BLaER1 (cell line): Measurements from ENCODE around the gene EFL1.
"Not testable (repeated sequence)": the region's sequence is repeated elsewhere in the genome, so short reads cannot be mapped to it uniquely, and the experiment has no call there.

Experiments
- H3K27ac ChIP-seq: shearing (Covaris generic); formaldehyde crosslinking; 2 replicates; pipeline ENCODE4 v1.8.1; 2022
- H3K27me3 ChIP-seq: shearing (Covaris generic); formaldehyde crosslinking; 2 replicates; pipeline ENCODE4 v1.8.1; 2022
- H3K36me3 ChIP-seq: shearing (Covaris generic); formaldehyde crosslinking; 2 replicates; pipeline ENCODE4 v1.8.1; 2022
- H3K4me1 ChIP-seq: shearing (Covaris generic); formaldehyde crosslinking; 2 replicates; pipeline ENCODE4 v1.8.1; 2022
- H3K4me2 ChIP-seq: shearing (Covaris generic); formaldehyde crosslinking; 2 replicates; pipeline ENCODE4 v1.8.1; 2022
- H3K4me3 ChIP-seq: shearing (Covaris generic); formaldehyde crosslinking; 2 replicates; pipeline ENCODE4 v1.8.1; 2022
- H3K9ac ChIP-seq: shearing (Covaris generic); formaldehyde crosslinking; 2 replicates; pipeline ENCODE4 v1.8.1; 2022
- H3K9me3 ChIP-seq: shearing (Covaris generic); formaldehyde crosslinking; 2 replicates; pipeline ENCODE4 v1.8.1; 2022
- H4K20me1 ChIP-seq: shearing (Covaris generic); formaldehyde crosslinking; 2 replicates; pipeline ENCODE4 v1.8.1; 2022
- Cebpa-rat ChIP-seq: shearing (Covaris generic); IDR thresholded peaks from 2 replicates; pipeline ENCODE4 v1.8.1; 2022

The EFL1 gene

DNA sequence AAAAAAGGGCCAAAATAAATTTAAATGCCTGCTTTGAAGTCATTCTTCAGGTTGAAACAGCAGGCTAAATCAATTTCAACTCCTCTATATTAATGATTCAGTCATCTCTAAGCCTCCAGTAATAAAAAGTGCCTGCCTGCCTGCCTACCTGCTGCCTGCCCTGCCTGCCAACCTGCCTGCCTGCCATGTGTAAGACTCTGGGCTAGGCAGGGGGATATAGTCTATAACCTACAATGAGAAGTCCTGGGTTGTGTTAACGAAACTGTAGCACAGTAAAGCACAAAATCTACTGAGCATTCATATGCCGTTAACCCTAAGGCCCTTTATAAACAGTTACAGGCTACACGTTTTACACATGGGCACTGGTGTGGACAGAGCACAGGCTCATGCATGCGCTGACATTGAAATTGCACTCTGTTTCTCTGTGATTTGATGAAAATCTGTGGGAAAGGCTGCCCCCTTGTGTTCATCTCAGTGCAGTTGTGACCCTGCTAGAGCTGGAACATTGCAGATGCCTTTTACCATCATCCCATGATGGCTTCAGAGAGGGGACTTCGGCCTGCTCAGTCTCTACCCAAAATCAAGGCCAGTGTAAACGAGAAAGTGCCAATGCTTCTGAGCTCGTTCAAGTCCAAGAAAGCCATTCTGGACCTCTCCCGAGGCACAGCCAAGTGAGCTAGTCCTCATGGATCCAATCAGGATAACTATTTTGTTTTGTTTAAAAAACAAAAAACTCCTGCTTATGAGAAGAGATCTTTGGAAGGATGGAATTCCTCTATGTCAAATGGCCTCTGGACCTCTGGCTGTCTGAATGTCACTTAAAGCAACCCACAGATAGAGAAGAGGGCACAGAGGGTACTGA lies 64.6 kb downstream of the EFL1 start:
- Histone ChIP-seq H4K20me1 (peaks cover 4% of the 10 kb centered on the region; the same call in 1 of the 2 replicates), H3K27me3 (no peaks in the 10 kb centered on the region), H3K27ac (no peak overlapping the region), H3K9ac (no peak overlapping the region), H3K9me3 (no peaks in the 10 kb centered on the region), H3K36me3 (0 out of 2 replicates have a peak, but pooled peaks cover 9% of the 10 kb centered on the region), H3K4me3 (no peak overlapping the region), H3K4me1 (peaks cover 12% of the 10 kb centered on the region), H3K4me2 (no peak overlapping the region)
- no peak for TF ChIP-seq Cebpa-rat

DNA sequence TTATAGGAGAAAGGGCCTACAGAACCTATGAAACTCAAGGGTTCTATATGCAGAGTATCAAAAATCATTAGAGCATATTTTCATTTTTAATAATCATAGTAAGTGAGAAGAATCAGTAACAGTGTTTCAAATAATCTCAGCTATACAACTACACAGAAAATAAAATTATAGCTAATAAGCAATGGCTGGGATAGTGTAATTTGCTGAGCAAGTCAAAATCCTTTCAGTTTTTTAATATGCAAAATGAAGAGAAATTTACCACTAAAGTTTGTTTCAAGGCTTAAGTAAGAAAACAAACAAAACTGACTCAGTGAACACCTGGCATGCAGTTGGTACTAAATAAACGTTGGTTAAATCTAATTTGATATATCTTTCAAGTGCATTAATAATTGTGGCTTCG lies 66.2 kb downstream of the EFL1 start:
- H3K4me1 ChIP-seq, result peaks cover 12% of the 10 kb centered on the region
- H3K4me3 ChIP-seq, result no peak overlapping the region
- H3K9me3 ChIP-seq, result no peaks in the 10 kb centered on the region
- 0 out of 2 replicates have a peak, but pooled peaks cover 9% of the 10 kb centered on the region for H3K36me3 ChIP-seq
- no peak overlapping the region for H3K9ac ChIP-seq
- H3K27ac ChIP-seq, result no peak overlapping the region
- no peaks in the 10 kb centered on the region for H3K27me3 ChIP-seq
- no peak overlapping the region for H3K4me2 ChIP-seq
- peaks cover 4% of the 10 kb centered on the region; the same call in 1 of the 2 replicates for H4K20me1 ChIP-seq
- TF ChIP-seq Cebpa-rat, result no peak

DNA sequence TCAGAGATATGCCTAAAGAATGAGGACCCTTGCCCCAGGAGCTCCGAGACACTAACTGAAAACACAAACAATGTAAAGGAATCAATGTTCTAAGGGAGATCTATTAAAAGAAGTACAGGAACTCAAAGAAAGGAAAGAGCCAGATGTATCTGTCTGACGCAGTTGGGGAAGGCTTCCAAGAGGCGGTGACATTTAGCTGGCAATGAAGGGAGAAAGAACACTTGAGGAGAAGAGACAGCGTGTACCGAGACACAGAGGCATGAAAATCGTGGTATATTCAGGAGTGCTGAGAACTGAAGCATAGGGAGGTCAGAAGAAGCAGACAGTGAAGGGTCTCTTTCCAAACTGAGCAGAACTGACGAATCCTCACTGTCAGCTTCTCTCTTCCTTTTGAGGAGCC lies 66.7 kb downstream of the EFL1 start:
- not testable (repeated sequence) for H3K4me3 ChIP-seq, H3K4me2 ChIP-seq, H3K9ac ChIP-seq, H3K9me3 ChIP-seq, H3K27me3 ChIP-seq, H3K36me3 ChIP-seq, H4K20me1 ChIP-seq, H3K27ac ChIP-seq
- H3K4me1 ChIP-seq, result peaks cover 12% of the 10 kb centered on the region

DNA sequence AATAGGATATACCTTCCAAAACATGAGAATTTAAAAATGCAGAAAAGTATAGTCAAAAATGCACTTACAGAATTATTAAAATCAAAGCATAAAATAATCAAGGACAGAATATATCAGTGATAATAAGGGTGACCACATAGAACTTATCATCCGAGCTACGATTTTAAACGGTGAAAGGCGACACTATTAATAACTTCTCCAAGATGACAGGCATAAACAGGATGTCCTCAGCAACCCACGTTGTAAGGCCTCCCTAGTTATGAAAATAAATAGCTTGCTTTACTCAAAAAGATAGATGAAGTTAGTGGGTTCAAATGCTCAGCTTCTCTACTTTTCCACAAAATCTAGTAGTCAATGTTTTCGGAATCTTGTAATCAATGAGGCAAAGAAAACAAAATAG lies 68.0 kb downstream of the EFL1 start:
- H3K4me2 ChIP-seq, H3K27me3 ChIP-seq, H3K27ac ChIP-seq, H3K9ac ChIP-seq, H3K9me3 ChIP-seq, H3K36me3 ChIP-seq, H3K4me3 ChIP-seq, H4K20me1 ChIP-seq: not testable (repeated sequence)
- peaks cover 12% of the 10 kb centered on the region for H3K4me1 ChIP-seq

DNA sequence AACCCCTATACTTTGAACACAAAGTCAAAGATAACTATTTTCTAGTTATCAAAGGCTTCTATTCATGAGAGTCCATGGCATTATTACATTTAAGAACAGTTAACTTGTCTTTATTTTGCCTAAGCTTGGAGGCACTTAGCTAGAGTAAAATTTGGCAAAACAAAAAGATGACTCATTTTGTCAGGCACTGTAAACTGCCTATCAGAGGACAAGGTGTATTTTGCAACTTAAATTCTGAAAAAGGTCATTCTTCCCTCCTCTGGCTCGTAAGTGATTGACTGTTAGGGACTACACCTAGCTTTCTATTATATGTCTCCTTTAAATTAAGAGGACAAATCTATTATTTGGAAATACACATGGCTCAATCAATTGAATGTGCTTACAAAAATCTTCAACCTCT lies 69.1 kb downstream of the EFL1 start:
- H3K27ac ChIP-seq, H3K27me3 ChIP-seq, H3K4me3 ChIP-seq, H3K36me3 ChIP-seq, H3K9ac ChIP-seq, H3K4me2 ChIP-seq, H3K9me3 ChIP-seq, H4K20me1 ChIP-seq: not testable (repeated sequence)
- peaks cover 12% of the 10 kb centered on the region for H3K4me1 ChIP-seq

DNA sequence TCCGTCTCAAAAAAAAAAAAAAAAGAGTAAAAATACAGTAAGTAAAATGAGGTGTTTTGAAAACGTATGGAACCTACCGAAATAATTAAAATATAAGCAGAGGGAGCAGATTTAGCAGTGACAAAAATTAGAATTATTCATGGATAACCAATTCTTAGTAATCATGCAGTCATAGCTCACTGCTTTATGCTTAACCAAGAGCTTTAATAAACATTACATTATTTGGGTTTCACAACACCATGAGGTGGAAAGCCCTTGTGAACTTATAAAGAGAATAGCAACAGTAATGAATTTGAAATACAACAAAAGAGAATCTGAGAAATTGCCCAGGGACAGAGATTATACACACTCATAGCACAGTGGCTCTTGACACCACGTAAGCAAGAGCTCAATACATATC lies 70.1 kb downstream of the EFL1 start:
- not testable (repeated sequence) for H4K20me1 ChIP-seq

DNA sequence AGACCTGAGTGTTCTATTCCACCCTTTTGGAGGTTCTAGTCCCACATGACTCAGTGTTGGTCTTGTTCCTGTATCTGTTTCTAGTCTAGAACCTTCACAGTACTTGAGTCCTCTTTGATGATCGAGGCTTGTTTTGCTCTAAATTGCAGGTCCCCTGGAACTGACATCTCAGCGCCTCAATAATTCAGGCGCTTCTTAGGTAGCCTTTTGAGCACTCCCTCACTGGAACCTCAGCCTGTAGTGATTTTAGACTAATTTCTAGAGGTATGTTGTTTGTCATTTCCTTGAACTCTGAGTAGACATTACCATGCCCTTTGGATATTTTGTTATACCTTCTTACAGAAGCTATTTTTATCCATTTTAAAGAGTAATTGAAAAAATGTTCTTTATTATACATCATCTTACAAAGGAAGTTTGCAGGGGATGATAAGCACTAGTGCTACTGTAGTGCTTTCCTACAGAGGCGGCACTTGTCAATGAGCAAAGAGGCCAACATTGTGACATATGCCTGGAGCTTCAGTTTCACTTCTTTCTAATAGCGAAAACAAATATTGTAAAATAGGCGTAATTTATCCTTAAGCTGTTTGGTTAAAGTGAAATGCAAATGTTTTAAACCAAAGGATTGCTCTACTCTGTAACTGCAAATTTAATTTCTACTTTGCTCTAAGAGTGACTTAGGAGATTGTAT lies 75.7 kb downstream of the EFL1 start:
- no peaks in the 10 kb centered on the region for H4K20me1 ChIP-seq
- no peaks in the 10 kb centered on the region for H3K36me3 ChIP-seq
- no peaks in the 10 kb centered on the region for H3K27me3 ChIP-seq
- no peak overlapping the region for H3K27ac ChIP-seq
- H3K4me2 ChIP-seq, result no peak overlapping the region
- no peak overlapping the region for H3K4me3 ChIP-seq
- no peaks in the 10 kb centered on the region for H3K4me1 ChIP-seq
- H3K9me3 ChIP-seq, result no peaks in the 10 kb centered on the region
- no peak for TF ChIP-seq Cebpa-rat
- no peak overlapping the region for H3K9ac ChIP-seq

More for the DNA sequence above, 70.1 kb downstream of the EFL1 start:
- H3K9ac ChIP-seq, H3K36me3 ChIP-seq, H3K9me3 ChIP-seq, H3K4me3 ChIP-seq, H3K27ac ChIP-seq, H3K27me3 ChIP-seq, H3K4me1 ChIP-seq, H3K4me2 ChIP-seq: not testable (repeated sequence)

DNA sequence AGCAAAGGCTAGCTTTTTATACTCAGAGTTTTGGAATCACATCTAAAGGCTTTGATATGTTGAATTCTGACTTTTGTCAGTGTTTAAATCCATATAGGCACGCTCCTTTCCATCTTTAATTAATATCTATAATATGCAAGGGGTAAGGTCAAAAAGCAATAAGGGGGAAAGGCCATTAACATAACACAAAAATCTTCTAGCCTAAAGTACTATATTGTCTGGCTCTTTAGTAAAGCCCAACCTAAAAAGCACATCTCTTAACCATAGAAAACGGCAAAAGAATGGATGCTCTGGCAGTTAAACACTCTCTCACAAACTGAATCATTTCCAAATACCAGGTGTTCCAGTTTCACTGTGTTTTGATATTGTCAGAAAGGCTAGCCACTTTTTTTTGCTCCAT lies 76.4 kb downstream of the EFL1 start:
- Histone ChIP-seq H3K9me3 (no peaks in the 10 kb centered on the region), H3K27me3 (no peaks in the 10 kb centered on the region), H3K4me3 (no peak overlapping the region), H3K4me1 (no peaks in the 10 kb centered on the region), H3K36me3 (no peaks in the 10 kb centered on the region), H3K4me2 (no peak overlapping the region), H4K20me1 (no peaks in the 10 kb centered on the region), H3K27ac (no peak overlapping the region), H3K9ac (no peak overlapping the region)
- no peak for TF ChIP-seq Cebpa-rat

DNA sequence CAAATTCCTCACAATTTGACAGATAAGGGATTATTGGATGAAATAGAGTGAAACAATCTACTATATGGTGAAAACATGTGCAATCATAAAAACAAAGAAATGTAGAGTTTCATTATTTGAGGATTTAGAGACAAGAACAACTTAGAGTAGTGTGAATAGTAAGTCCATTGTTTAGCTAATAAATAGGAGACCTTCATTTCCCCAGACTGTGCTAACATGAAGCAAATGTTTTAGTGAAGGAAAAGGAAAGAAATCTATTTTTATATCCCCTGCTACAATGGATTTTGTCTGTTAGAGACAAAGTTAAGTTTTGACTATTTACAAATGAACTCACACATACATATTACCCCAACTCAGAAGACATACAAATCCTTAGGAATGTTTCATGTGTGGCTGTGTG lies 77.8 kb downstream of the EFL1 start:
- H3K4me3 ChIP-seq, result no peak overlapping the region
- no peaks in the 10 kb centered on the region for H3K36me3 ChIP-seq
- H3K27me3 ChIP-seq, result no peaks in the 10 kb centered on the region
- H3K4me1 ChIP-seq, result no peaks in the 10 kb centered on the region
- no peak for TF ChIP-seq Cebpa-rat
- no peak overlapping the region for H3K4me2 ChIP-seq
- H3K27ac ChIP-seq, result no peak overlapping the region
- H4K20me1 ChIP-seq, result no peaks in the 10 kb centered on the region
- H3K9me3 ChIP-seq, result no peaks in the 10 kb centered on the region
- no peak overlapping the region for H3K9ac ChIP-seq

DNA sequence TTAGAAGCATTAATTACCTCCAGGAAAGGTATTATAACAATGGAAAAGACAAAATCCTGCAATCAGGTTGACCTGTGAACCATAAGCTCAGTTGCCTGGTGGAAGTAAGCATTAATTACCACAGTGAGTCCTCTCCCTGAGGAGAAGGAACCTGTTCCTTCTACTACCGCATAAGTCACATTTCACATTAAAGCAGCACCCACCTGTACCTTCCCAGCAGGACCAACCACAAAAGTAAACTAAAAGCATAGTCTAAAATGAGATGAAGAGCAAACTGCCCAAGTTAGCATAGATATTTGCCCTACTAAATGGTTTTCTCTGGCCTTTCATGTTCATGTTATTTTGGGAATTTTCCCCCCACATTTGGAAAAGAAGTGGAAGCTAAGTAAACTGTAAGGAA lies 78.2 kb downstream of the EFL1 start:
- Histone ChIP-seq H3K36me3 (no peaks in the 10 kb centered on the region), H3K27me3 (no peaks in the 10 kb centered on the region), H3K4me3 (no peak overlapping the region), H3K9ac (no peak overlapping the region), H3K27ac (no peak overlapping the region), H3K4me1 (no peaks in the 10 kb centered on the region), H4K20me1 (no peaks in the 10 kb centered on the region), H3K4me2 (no peak overlapping the region), H3K9me3 (no peaks in the 10 kb centered on the region)
- no peak for TF ChIP-seq Cebpa-rat
